Esophagus squamous epithelium (tissue), 5 donors: ENCODE results near the gene CHID1. TPM values are rescaled to one million over a fixed set of nuclear protein-coding genes. Genes with fewer than 3 reads are reported as not detected.
A peak's percentile ranks its signal among the peaks of the same experiment; 100 is the strongest.

Source experiments
- DNase-seq: peaks from one replicate; lab custom pipeline; 2025; lab: John Stamatoyannopoulos, UW
- H3K27ac ChIP-seq, 4 donors: fragments of 200-600 bp; sonication (generic); one replicate each; pipeline ENCODE4 v1.5.1; 2016 to 2019; ENCODE audit warnings: mild to moderate bottlenecking in 1 of 4
- H3K27me3 ChIP-seq, 4 donors: fragments of 200-600 bp; sonication (generic); 1 replicate in 3 of 4; 2 replicates in 1 of 4; pipeline versions ENCODE4 v1.5.1 to v1.6.0; 2017 to 2021; ENCODE audit warnings: antibody characterized with exemption in 1 of 4
- H3K36me3 ChIP-seq, 3 donors: fragments of 200-600 bp; sonication (generic); one replicate each; pipeline ENCODE4 v1.5.1; 2016 to 2019
- H3K4me1 ChIP-seq, 3 donors: fragments of 200-600 bp; sonication (generic); one replicate each; pipeline ENCODE4 v1.5.1; 2017 to 2019
- H3K4me3 ChIP-seq, 4 donors: fragments of 200-600 bp; sonication (generic); 1 replicate in 3 of 4; 2 replicates in 1 of 4; pipeline ENCODE4 v1.5.1; 2016 to 2019; ENCODE audit warnings: mild to moderate bottlenecking in 2 of 4, moderate library complexity in 1 of 4
- H3K9me3 ChIP-seq, 3 donors: fragments of 200-600 bp; sonication (generic); one replicate each; pipeline ENCODE4 v1.5.1; 2016 to 2019
- CTCF ChIP-seq, 6 experiments: fragments of 450-650 bp in 4 of 6; fragments of 200-600 bp in 2 of 6; sonication (generic) in 2 of 6; IDR thresholded peaks; one replicate each; pipeline ENCODE4 v1.5.1; 2016 to 2019; ENCODE audit warnings: antibody characterized with exemption in 6 of 6, mild to moderate bottlenecking in 4 of 6, moderate library complexity in 4 of 6
- POLR2A ChIP-seq, 4 donors: fragments of 450-650 bp; IDR thresholded peaks; one replicate each; pipeline ENCODE4 v1.6.1; 2017; ENCODE audit warnings: antibody characterized with exemption in 4 of 4, mild to moderate bottlenecking in 4 of 4, moderate library complexity in 3 of 4
- WGBS, 2 donors: methylation state at CpG; one replicate each; pipeline ENCODE4 v1.1.5; 2018; 5-methylcytosine and 5-hydroxymethylcytosine counted together
- intact Hi-C: fragments of 100-400 bp; cut with DNase I; formaldehyde crosslinking; loops from one replicate; pipeline ENCODE4 v1.15.0; 2022
- total RNA-seq, 4 donors: library from RNA; depleted of rRNA; stranded (reverse); fragments of >200 nt; gene quantifications; one replicate each; pipeline ENCODE4 v1.1.0, GENCODE V29; 2016
- donor health status: DM: yes; HTN: yes; CAD: no.

CHID1 gene
- total RNA-seq, 4 donors from 2014 or later = 58.2 to 63.4 (median 61.3) TPM

GRCh38 chr11:940496-941135 is 30.0 kb upstream of the CHID1 start:
- H3K27me3 ChIP-seq = no peaks in the 10 kb centered on the region
- 73 to 74% methylated on average over 6 to 11 of the region's 11 CpGs for WGBS, 2 donors
- peaks cover 0 to 24% (median 0%) of the 10 kb centered on the region in 3 donors for H3K36me3 ChIP-seq
- H3K27ac ChIP-seq = no peak overlapping the region
- H3K4me1 ChIP-seq = peaks cover 0 to 49% (median 10%) of the 10 kb centered on the region in 3 donors
- TF ChIP-seq POLR2A (IDR thresholded peaks at IDR 0.05) = no peak
- TF ChIP-seq CTCF (IDR thresholded peaks at IDR 0.05) = no peak
- no peaks in the 10 kb centered on the region for H3K9me3 ChIP-seq
- intact Hi-C loops = no loop called here
- H3K4me3 ChIP-seq = no peak overlapping the region
- no peak for DNase-seq

- no peak for DNase-seq
- H3K4me3 ChIP-seq = no peak overlapping the region
- no peak overlapping the region for H3K27ac ChIP-seq
- TF ChIP-seq CTCF (IDR thresholded peaks at IDR 0.05) (no peak), POLR2A (IDR thresholded peaks at IDR 0.05) (no peak)
- H3K4me1 ChIP-seq = peaks cover 10 to 59% (median 21%) of the 10 kb centered on the region in 3 donors
- H3K36me3 ChIP-seq = no peaks in the 10 kb centered on the region
- intact Hi-C loops = no loop called here
- no peaks in the 10 kb centered on the region for H3K27me3 ChIP-seq
- H3K9me3 ChIP-seq = no peaks in the 10 kb centered on the region
- 69 to 78% methylated on average over 10 of the region's 10 CpGs for WGBS, 2 donors
Observed at GRCh38 chr11:937841-938261, 27.2 kb upstream of the CHID1 start.

- no peak overlapping the region for H3K27ac ChIP-seq
- H3K4me1 ChIP-seq = peaks cover 10 to 62% (median 23%) of the 10 kb centered on the region in 3 donors
- H3K27me3 ChIP-seq = no peaks in the 10 kb centered on the region
- no peak for TF ChIP-seq POLR2A (IDR thresholded peaks at IDR 0.05)
- TF ChIP-seq CTCF (IDR thresholded peaks at IDR 0.05) = no peak
- H3K36me3 ChIP-seq = no peaks in the 10 kb centered on the region
- H3K4me3 ChIP-seq = no peak overlapping the region
- no peak for DNase-seq
- H3K9me3 ChIP-seq = no peaks in the 10 kb centered on the region
- WGBS, 2 donors = 94 to 95% methylated on average over 3 of the region's 3 CpGs
- intact Hi-C loops = no loop called here
Observed at GRCh38 chr11:936199-936598, 25.6 kb upstream of the CHID1 start.

- intact Hi-C loops = no loop called here
- Histone ChIP-seq H3K4me3 (no peak overlapping the region), H3K27me3 (no peaks in the 10 kb centered on the region), H3K27ac (peak overlapping the region in 1 of 4 donors; percentile 73), H3K9me3 (no peaks in the 10 kb centered on the region), H3K4me1 (peaks cover 10 to 66% (median 25%) of the 10 kb centered on the region in 3 donors), H3K36me3 (peaks cover 0 to 2% (median 0%) of the 10 kb centered on the region in 3 donors)
- 71 to 75% methylated on average over 5 to 6 of the region's 6 CpGs for WGBS, 2 donors
- no peak for DNase-seq
- no peak for TF ChIP-seq CTCF (IDR thresholded peaks at IDR 0.05)
- TF ChIP-seq POLR2A (IDR thresholded peaks at IDR 0.05) = no peak
Observed at GRCh38 chr11:934527-934926, 23.9 kb upstream of the CHID1 start.

GRCh38 chr11:933936-934335 is 23.3 kb upstream of the CHID1 start:
- TF ChIP-seq CTCF (IDR thresholded peaks at IDR 0.05) = no peak
- no peak for TF ChIP-seq POLR2A (IDR thresholded peaks at IDR 0.05)
- WGBS, 2 donors = 86 to 95% methylated on average over 6 to 7 of the region's 7 CpGs
- no peaks in the 10 kb centered on the region for H3K9me3 ChIP-seq
- H3K27ac ChIP-seq = peak overlapping the region; percentile 4 to 76 (median 52)
- peak overlapping the region in 2 of 4 donors; percentile 5 to 23 for H3K4me3 ChIP-seq
- H3K4me1 ChIP-seq = peaks cover 10 to 70% (median 25%) of the 10 kb centered on the region in 3 donors
- peaks cover 0 to 8% (median 0%) of the 10 kb centered on the region in 3 donors for H3K36me3 ChIP-seq
- no peak for DNase-seq
- intact Hi-C loops = no loop called here
- no peaks in the 10 kb centered on the region for H3K27me3 ChIP-seq
